ENCODE data around the gene TRAP1. TPM values are rescaled to one million over a fixed set of nuclear protein-coding genes. Genes with fewer than 3 reads are reported as not detected.

The TRAP1 gene
- total and polyA plus RNA-seq, 2 experiments from 2014 or later: 143 to 228 TPM

DNA sequence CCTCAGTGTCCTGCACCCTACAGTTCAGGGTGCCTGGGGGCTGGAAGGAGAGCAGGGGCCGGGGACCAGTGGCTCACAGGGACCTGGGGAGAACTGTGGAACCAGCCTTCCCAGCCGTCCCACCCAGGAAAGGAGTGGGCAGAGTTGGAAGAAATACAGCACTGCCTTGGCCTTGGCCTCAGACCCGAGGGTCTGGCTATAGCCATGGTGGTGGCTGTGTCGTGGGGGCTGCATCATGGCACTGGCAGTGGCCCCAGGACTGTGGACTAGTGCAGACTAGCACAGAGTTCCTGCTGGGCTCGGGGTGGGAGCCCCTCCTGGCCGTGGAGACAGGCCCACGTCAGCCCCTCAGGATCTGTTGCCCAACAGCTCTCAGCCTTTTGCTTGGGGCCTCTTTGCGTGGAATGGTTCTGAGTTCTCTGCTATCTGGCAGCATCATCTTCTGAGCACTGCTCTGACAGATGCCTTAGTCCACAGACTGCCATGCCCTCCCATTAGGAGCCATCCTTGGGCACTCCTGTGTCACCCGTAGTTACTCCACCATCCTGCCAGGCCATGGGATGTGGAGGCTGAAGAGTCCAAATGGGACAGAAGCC is 75.4 kb downstream of the TRAP1 start:
- Histone ChIP-seq H3K4me2 (no peak overlapping the region), H3K27me3 (ENCODE audit: insufficient read depth) (no peaks in the 10 kb centered on the region)
- no peak overlapping the region for H3K4me3 Mint-ChIP-seq

More for the DNA sequence above, 75.4 kb downstream of the TRAP1 start:
- peaks cover 58% of the 10 kb centered on the region for H3K4me1 Mint-ChIP-seq
- H3K36me3 Mint-ChIP-seq (ENCODE audit: low read depth): peaks cover 8% of the 10 kb centered on the region; the same call in 2 of the 3 replicates
- Histone ChIP-seq H3K4me1 (ENCODE audit: insufficient read depth) (peaks cover 28% of the 10 kb centered on the region), H3K4me3 (no peak overlapping the region), H2AFZ (no peak overlapping the region), H4K20me1 (replicated peaks; ENCODE audit: insufficient read depth) (peaks cover 3% of the 10 kb centered on the region; the same call in 1 of the 2 replicates), H3F3A (replicated peaks; ENCODE audit: low read depth) (peaks cover 11% of the 10 kb centered on the region; the same call in 1 of the 2 replicates), H3K36me3 (ENCODE audit: insufficient read depth) (no peaks in the 10 kb centered on the region), H3K9me2 (ENCODE audit: insufficient read depth) (no peaks in the 10 kb centered on the region), H3K27ac (ENCODE audit: low read depth) (no peak overlapping the region), H3K79me2 (replicated peaks; ENCODE audit: insufficient read depth) (peaks cover 11% of the 10 kb centered on the region; the same call in 1 of the 2 replicates)
- TF ChIP-seq NANOG (IDR thresholded peaks at IDR 0.05; ENCODE audit: borderline replicate concordance): no peak
- no peak for TF ChIP-seq ZNF331 (CRISPR knock-in tag; IDR thresholded peaks at IDR 0.05; ENCODE audit: low read depth)
- TF ChIP-seq EZH2phosphoT487 (IDR thresholded peaks at IDR 0.05; ENCODE audit: unreplicated experiment): no peak
- no peak for TF ChIP-seq CREB1 (CRISPR knock-in tag; IDR thresholded peaks at IDR 0.05; ENCODE audit: low read depth)
- no peak for TF ChIP-seq STAT1 (IDR thresholded peaks at IDR 0.05; ENCODE audit: unreplicated experiment)
- TF ChIP-seq POLR2AphosphoS5 (IDR thresholded peaks at IDR 0.05; ENCODE audit: low read depth): no peak
- TF ChIP-seq, protein P1, sequence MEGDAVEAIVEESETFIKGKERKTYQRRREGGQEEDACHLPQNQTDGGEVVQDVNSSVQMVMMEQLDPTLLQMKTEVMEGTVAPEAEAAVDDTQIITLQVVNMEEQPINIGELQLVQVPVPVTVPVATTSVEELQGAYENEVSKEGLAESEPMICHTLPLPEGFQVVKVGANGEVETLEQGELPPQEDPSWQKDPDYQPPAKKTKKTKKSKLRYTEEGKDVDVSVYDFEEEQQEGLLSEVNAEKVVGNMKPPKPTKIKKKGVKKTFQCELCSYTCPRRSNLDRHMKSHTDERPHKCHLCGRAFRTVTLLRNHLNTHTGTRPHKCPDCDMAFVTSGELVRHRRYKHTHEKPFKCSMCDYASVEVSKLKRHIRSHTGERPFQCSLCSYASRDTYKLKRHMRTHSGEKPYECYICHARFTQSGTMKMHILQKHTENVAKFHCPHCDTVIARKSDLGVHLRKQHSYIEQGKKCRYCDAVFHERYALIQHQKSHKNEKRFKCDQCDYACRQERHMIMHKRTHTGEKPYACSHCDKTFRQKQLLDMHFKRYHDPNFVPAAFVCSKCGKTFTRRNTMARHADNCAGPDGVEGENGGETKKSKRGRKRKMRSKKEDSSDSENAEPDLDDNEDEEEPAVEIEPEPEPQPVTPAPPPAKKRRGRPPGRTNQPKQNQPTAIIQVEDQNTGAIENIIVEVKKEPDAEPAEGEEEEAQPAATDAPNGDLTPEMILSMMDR (conservative IDR thresholded peaks at IDR 0.05; ENCODE audit: low read depth in 2 of 2): no peak
- no peak for TF ChIP-seq ZNF114 (CRISPR knock-in tag; IDR thresholded peaks at IDR 0.05)
- no peak for TF ChIP-seq ZNF462 (CRISPR knock-in tag; IDR thresholded peaks at IDR 0.05)
- TF ChIP-seq ETS1 (IDR thresholded peaks at IDR 0.05): no peak
- DNase-seq (ENCODE audit: low spot score) (no peak), ATAC-seq (no peak)
- H3K27me3 Mint-ChIP-seq (ENCODE audit: insufficient read depth, low read depth, poor library complexity): peaks cover 25% of the 10 kb centered on the region
- H3K27ac Mint-ChIP-seq: no peak overlapping the region
- H3K9me3 Mint-ChIP-seq: peaks cover 8% of the 10 kb centered on the region; the same call in 2 of the 3 replicates
